NCI-H446 (cell line): Measurements from ENCODE around the gene VPS4A.
"Not testable (repeated sequence)": the region's sequence is repeated elsewhere in the genome, so short reads cannot be mapped to it uniquely, and the experiment has no call there.

Source experiments
- DNase-seq, 2 experiments: peaks; one replicate each; lab custom pipeline; 2025; lab: John Stamatoyannopoulos, UW

VPS4A gene

GRCh38 chr16:69310653-69311532 is at the start of gene VPS4A:
Gene VPS4A, plus strand, starts transcription at chr16:69311350. Its CDS starts 162 bp downstream, at chr16:69311512.
- DNase-seq = peak; percentile 79 to 88

- DNase-seq = no peak
Observed at GRCh38 chr16:69266334-69267063, 44.7 kb upstream of the VPS4A start.

GRCh38 chr16:69267633-69268032 is 43.5 kb upstream of the VPS4A start:
- DNase-seq = no peak

- DNase-seq = no peak
Observed at GRCh38 chr16:69270395-69270794, 40.8 kb upstream of the VPS4A start.

- no peak for DNase-seq
Observed at GRCh38 chr16:69270831-69271230, 40.3 kb upstream of the VPS4A start.

GRCh38 chr16:69273009-69273408 is 38.1 kb upstream of the VPS4A start:
- DNase-seq = no peak

GRCh38 chr16:69274699-69275235 is 36.4 kb upstream of the VPS4A start:
- no peak for DNase-seq

- DNase-seq = no peak
Observed at GRCh38 chr16:69276148-69277115, 34.7 kb upstream of the VPS4A start.

GRCh38 chr16:69277413-69277812 is 33.7 kb upstream of the VPS4A start:
- DNase-seq = no peak

GRCh38 chr16:69283851-69284250 is 27.3 kb upstream of the VPS4A start:
- DNase-seq = no peak

GRCh38 chr16:69285240-69285639 is 25.9 kb upstream of the VPS4A start:
- no peak for DNase-seq

- peak in 1 of 2 experiments; percentile 41 for DNase-seq
Observed at GRCh38 chr16:69286941-69287713, 24.0 kb upstream of the VPS4A start.

GRCh38 chr16:69291657-69292056 is 19.5 kb upstream of the VPS4A start:
- DNase-seq = not testable (repeated sequence)

GRCh38 chr16:69293401-69293800 is 17.7 kb upstream of the VPS4A start:
- no peak for DNase-seq

- no peak for DNase-seq
Observed at GRCh38 chr16:69294051-69294450, 17.1 kb upstream of the VPS4A start.

GRCh38 chr16:69296771-69297170 is 14.4 kb upstream of the VPS4A start:
- DNase-seq = not testable (repeated sequence)

GRCh38 chr16:69298261-69298660 is 12.9 kb upstream of the VPS4A start:
- DNase-seq = no peak

- DNase-seq = no peak
Observed at GRCh38 chr16:69301187-69301586, 10.0 kb upstream of the VPS4A start.

- no peak for DNase-seq
Observed at GRCh38 chr16:69301861-69302260, 9.3 kb upstream of the VPS4A start.

GRCh38 chr16:69302301-69302700 is 8.8 kb upstream of the VPS4A start:
- DNase-seq = no peak

GRCh38 chr16:69306031-69306430 is 5.1 kb upstream of the VPS4A start:
- no peak for DNase-seq
